Measurements from ENCODE around the gene CD9. TPM values are rescaled to one million over a fixed set of nuclear protein-coding genes. Genes with fewer than 3 reads are reported as not detected.

CD9 gene
- total and polyA plus RNA-seq, 2 donors (not counting 1 experiment from before 2014, with no cell fraction given): 7.2 to 12.8 TPM

DNA sequence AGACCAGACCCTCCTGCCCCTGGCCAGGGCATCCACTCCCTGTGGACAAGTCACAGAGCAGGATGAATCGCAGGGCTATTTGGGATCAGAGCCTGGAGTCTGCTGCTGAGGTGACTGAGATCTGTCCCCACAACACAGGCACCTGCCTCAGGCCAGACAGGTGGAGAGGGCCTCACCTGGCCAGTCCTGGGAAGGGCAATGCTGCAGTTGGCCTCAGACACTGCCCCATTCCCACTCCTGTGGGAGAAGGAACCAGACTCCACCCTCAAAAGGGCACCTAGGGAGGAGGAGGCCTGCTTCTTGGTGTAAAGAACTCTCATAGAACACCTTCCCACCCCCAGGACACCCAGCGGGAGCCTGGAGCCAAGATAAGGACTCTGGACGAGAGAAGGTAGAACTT, 62.0 kb downstream of the CD9 start:
- Mint-ChIP-seq H3K4me3 (no peak overlapping the region), H3K4me1 (no peaks in the 10 kb centered on the region), H3K9me3 (ENCODE audit: insufficient read depth) (no peaks in the 10 kb centered on the region), H3K27me3 (peaks cover 19% of the 10 kb centered on the region), H3K27ac (no peak overlapping the region)
- Histone ChIP-seq H3K9ac (ENCODE audit: low read length) (no peak overlapping the region), H4K20me1 (ENCODE audit: control insufficient read depth, insufficient read depth, low read length, poor library complexity, severe bottlenecking) (no peaks in the 10 kb centered on the region), H3K9me3 (ENCODE audit: control extremely low read depth in 1 of 3, control insufficient read depth in 2 of 3, insufficient read depth in 1 of 3, low read length in 2 of 3) (peaks cover 0 to 2% (median 0%) of the 10 kb centered on the region in 3 donors), H3K79me2 (ENCODE audit: control insufficient read depth, insufficient read depth, low read length) (no peaks in the 10 kb centered on the region), H3K36me3 (replicated peaks in 1 of 2; ENCODE audit: control extremely low read depth in 1 of 2, control insufficient read depth in 1 of 2, extremely low read depth in 1 of 2, insufficient read depth in 2 of 2, low read length in 1 of 2) (no peaks in the 10 kb centered on the region), H3K4me1 (ENCODE audit: control insufficient read depth in 2 of 2, insufficient read depth in 2 of 2, low read length in 2 of 2) (peaks cover 0 to 3% of the 10 kb centered on the region in 2 donors), H3K4me3 (ENCODE audit: control extremely low read depth in 1 of 5, extremely low read depth in 1 of 5, insufficient read depth in 1 of 5, low read depth in 2 of 5, low read length in 4 of 5) (no peak overlapping the region), H3K4me2 (replicated peaks; ENCODE audit: low read depth, low read length, poor library complexity, severe bottlenecking) (no peak overlapping the region), H3K27me3 (replicated peaks in 1 of 4; ENCODE audit: control extremely low read depth in 1 of 4, control insufficient read depth in 3 of 4, insufficient read depth in 4 of 4, low read length in 3 of 4) (peaks cover 0 to 6% (median under 1%) of the 10 kb centered on the region in 4 experiments), H2AFZ (ENCODE audit: insufficient read depth, low read depth, low read length, poor library complexity, severe bottlenecking) (no peak overlapping the region), H3K27ac (ENCODE audit: low read length in 2 of 2) (no peak overlapping the region)
- 100% methylated on average over 1 of the region's 3 CpGs for WGBS (ENCODE audit: insufficient coverage)
- DNase-seq (no peak), ATAC-seq (ENCODE audit: low read depth) (no peak)
- ChIA-PET POLR2A (no interaction called here), CTCF (interaction anchor here (0.7 kb wide), 1 partner anchor 95 kb away, joined by 3 read pairs; no protein-coding TSS in a partner anchor)
- intact Hi-C loops (cut with micrococcal nuclease): no loop called here
- TF ChIP-seq EZH2 (IDR thresholded peaks at IDR 0.05; ENCODE audit: borderline replicate concordance, insufficient read depth, low read depth, low read length, poor library complexity, severe bottlenecking): no peak
- TF ChIP-seq, protein P1, sequence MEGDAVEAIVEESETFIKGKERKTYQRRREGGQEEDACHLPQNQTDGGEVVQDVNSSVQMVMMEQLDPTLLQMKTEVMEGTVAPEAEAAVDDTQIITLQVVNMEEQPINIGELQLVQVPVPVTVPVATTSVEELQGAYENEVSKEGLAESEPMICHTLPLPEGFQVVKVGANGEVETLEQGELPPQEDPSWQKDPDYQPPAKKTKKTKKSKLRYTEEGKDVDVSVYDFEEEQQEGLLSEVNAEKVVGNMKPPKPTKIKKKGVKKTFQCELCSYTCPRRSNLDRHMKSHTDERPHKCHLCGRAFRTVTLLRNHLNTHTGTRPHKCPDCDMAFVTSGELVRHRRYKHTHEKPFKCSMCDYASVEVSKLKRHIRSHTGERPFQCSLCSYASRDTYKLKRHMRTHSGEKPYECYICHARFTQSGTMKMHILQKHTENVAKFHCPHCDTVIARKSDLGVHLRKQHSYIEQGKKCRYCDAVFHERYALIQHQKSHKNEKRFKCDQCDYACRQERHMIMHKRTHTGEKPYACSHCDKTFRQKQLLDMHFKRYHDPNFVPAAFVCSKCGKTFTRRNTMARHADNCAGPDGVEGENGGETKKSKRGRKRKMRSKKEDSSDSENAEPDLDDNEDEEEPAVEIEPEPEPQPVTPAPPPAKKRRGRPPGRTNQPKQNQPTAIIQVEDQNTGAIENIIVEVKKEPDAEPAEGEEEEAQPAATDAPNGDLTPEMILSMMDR (IDR thresholded peaks at IDR 0.05): no peak

GRCh38 chr12:6262623-6263022, 62.4 kb downstream of the CD9 start:
- no peaks in the 10 kb centered on the region for H3K4me1 Mint-ChIP-seq
- H2AFZ ChIP-seq (ENCODE audit: insufficient read depth, low read depth, low read length, poor library complexity, severe bottlenecking): no peak overlapping the region
- CTCF ChIA-PET: no interaction called here
- H3K4me3 ChIP-seq (ENCODE audit: control extremely low read depth in 1 of 5, extremely low read depth in 1 of 5, insufficient read depth in 1 of 5, low read depth in 2 of 5, low read length in 4 of 5): no peak overlapping the region
- H3K9me3 Mint-ChIP-seq (ENCODE audit: insufficient read depth): no peaks in the 10 kb centered on the region
- no peaks in the 10 kb centered on the region for H3K36me3 ChIP-seq (replicated peaks in 1 of 2; ENCODE audit: control extremely low read depth in 1 of 2, control insufficient read depth in 1 of 2, extremely low read depth in 1 of 2, insufficient read depth in 2 of 2, low read length in 1 of 2)
- TF ChIP-seq EZH2 (IDR thresholded peaks at IDR 0.05; ENCODE audit: borderline replicate concordance, insufficient read depth, low read depth, low read length, poor library complexity, severe bottlenecking): no peak
- TF ChIP-seq, protein P1 (IDR thresholded peaks at IDR 0.05): no peak
- no peak overlapping the region for H3K27ac Mint-ChIP-seq
- WGBS (ENCODE audit: insufficient coverage): no CpG with 5 or more reads among the region's 2 CpGs
- DNase-seq (no peak), ATAC-seq (ENCODE audit: low read depth) (no peak)
- H3K27ac ChIP-seq (ENCODE audit: low read length in 2 of 2): no peak overlapping the region
- POLR2A ChIA-PET: no interaction called here
- no peaks in the 10 kb centered on the region for H4K20me1 ChIP-seq (ENCODE audit: control insufficient read depth, insufficient read depth, low read length, poor library complexity, severe bottlenecking)
- peaks cover 0 to 2% (median 0%) of the 10 kb centered on the region in 3 donors for H3K9me3 ChIP-seq (ENCODE audit: control extremely low read depth in 1 of 3, control insufficient read depth in 2 of 3, insufficient read depth in 1 of 3, low read length in 2 of 3)
- no peak overlapping the region for H3K4me3 Mint-ChIP-seq
- H3K27me3 ChIP-seq (replicated peaks in 1 of 4; ENCODE audit: control extremely low read depth in 1 of 4, control insufficient read depth in 3 of 4, insufficient read depth in 4 of 4, low read length in 3 of 4): peaks cover 0 to 6% (median under 1%) of the 10 kb centered on the region in 4 experiments
- H3K27me3 Mint-ChIP-seq: peaks cover 19% of the 10 kb centered on the region
- no peak overlapping the region for H3K4me2 ChIP-seq (replicated peaks; ENCODE audit: low read depth, low read length, poor library complexity, severe bottlenecking)
- intact Hi-C loops (cut with micrococcal nuclease): no loop called here
- H3K79me2 ChIP-seq (ENCODE audit: control insufficient read depth, insufficient read depth, low read length): no peaks in the 10 kb centered on the region
- no peak overlapping the region for H3K9ac ChIP-seq (ENCODE audit: low read length)
- peaks cover 0 to 3% of the 10 kb centered on the region in 2 donors for H3K4me1 ChIP-seq (ENCODE audit: control insufficient read depth in 2 of 2, insufficient read depth in 2 of 2, low read length in 2 of 2)

All from B cell (primary cell).